ENCODE measurements around the gene THOC6. TPM values are rescaled to one million over a fixed set of nuclear protein-coding genes. Genes with fewer than 3 reads are reported as not detected.

Gene THOC6
- total and polyA plus RNA-seq, 9 of the 15 experiments (the other 6 are each of a cell fraction or from before 2014, with no cell fraction given) = 2.5 to 65.4 (median 42.3) TPM

DNA sequence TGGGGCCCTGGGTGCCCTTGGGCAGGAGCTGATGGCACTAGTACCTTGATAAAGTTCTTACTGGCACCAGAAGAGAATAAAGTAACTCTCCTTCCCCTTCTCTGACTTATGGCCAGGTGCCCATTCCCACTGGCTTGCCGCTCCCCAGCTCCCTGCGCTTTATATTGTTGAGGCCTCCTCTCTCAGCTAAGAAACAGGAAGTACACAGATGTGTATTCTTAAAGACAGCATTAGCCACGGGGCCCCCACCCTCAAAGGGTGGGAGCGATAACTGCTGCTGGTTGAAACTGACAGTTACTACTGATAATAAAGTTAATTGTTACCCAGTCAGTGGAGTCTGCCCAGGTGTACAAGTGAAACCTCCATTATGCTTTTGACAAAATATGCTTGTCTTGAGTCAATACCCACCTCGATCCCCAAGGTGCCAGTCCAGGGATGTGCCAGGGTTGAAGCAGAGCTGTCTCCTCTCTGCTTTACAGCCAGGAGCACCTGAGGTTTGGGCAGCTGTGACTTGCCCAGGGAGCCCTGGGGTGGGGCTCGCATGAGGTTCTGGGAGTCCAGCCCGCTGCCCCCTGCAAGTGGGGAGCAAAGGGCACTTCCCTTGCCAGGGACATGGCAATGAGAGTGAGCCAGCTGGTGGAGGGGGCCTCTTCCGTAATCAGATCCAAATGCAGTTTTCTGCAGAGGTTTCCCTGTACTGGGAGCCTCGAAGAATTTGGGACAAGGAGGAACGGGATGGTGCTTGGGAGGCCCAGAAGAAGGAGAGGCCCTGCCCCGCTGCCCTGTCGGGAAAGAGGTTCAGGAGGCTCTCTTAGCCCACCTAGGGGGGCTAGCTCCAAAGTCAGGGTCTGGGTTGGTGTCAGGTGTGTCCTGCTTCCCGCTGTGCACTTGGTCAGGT, 16.5 kb upstream of the THOC6 start (continued):
- TF ChIP-seq, protein P1, sequence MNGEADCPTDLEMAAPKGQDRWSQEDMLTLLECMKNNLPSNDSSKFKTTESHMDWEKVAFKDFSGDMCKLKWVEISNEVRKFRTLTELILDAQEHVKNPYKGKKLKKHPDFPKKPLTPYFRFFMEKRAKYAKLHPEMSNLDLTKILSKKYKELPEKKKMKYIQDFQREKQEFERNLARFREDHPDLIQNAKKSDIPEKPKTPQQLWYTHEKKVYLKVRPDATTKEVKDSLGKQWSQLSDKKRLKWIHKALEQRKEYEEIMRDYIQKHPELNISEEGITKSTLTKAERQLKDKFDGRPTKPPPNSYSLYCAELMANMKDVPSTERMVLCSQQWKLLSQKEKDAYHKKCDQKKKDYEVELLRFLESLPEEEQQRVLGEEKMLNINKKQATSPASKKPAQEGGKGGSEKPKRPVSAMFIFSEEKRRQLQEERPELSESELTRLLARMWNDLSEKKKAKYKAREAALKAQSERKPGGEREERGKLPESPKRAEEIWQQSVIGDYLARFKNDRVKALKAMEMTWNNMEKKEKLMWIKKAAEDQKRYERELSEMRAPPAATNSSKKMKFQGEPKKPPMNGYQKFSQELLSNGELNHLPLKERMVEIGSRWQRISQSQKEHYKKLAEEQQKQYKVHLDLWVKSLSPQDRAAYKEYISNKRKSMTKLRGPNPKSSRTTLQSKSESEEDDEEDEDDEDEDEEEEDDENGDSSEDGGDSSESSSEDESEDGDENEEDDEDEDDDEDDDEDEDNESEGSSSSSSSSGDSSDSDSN (IDR thresholded peaks at IDR 0.05; ENCODE audit: borderline replicate concordance in 1 of 2, low read depth in 2 of 2, low read length in 2 of 2) = peak in 1 of 2 experiments; percentile 51; a peak in 1 of 4 replicates
- TF ChIP-seq RBBP5 (IDR thresholded peaks at IDR 0.05; ENCODE audit: borderline replicate concordance, insufficient read depth, low read length, poor library complexity, severe bottlenecking) (peak; percentile 45), NFIC (IDR thresholded peaks at IDR 0.05) (peak; percentile 57), TCF3 (CRISPR knock-in tag; IDR thresholded peaks at IDR 0.05) (0 out of 2 replicates have a peak, but pooled peaks have one; percentile 49), ELF4 (CRISPR knock-in tag; IDR thresholded peaks at IDR 0.05) (0 out of 2 replicates have a peak, but pooled peaks have one; percentile 4), CXXC5 (CRISPR knock-in tag; IDR thresholded peaks at IDR 0.05) (peak; percentile 38), YBX1 (IDR thresholded peaks at IDR 0.05) (no peak), ZNF766 (CRISPR knock-in tag; conservative IDR thresholded peaks at IDR 0.05) (peak; percentile 68; the same call in 1 of the 2 replicates), TBP (optimal IDR thresholded peaks at IDR 0.05; ENCODE audit: low read depth, low read length) (peak; percentile 77), MYC (IDR thresholded peaks at IDR 0.05; ENCODE audit: low read depth, low read length) (peak; percentile 62), MYC (CRISPR knock-in tag; IDR thresholded peaks at IDR 0.05; ENCODE audit: borderline replicate concordance, low read depth) (no peak), CTBP1 (IDR thresholded peaks at IDR 0.05; ENCODE audit: borderline replicate concordance) (peak; percentile 57; the same call in 1 of the 2 replicates), NFE2L1 (tag; IDR thresholded peaks at IDR 0.05; ENCODE audit: borderline replicate concordance, low read depth) (no peak), NFATC3 (IDR thresholded peaks at IDR 0.05) (no peak), ZBTB7A (IDR thresholded peaks at IDR 0.05; ENCODE audit: borderline replicate concordance, control insufficient read depth, low read depth, low read length) (peak; percentile 63; the same call in 1 of the 2 replicates), CCNT2 (IDR thresholded peaks at IDR 0.05; ENCODE audit: borderline replicate concordance, extremely low read depth, insufficient read length, low read depth, low read length) (no peak), RBFOX2 (IDR thresholded peaks at IDR 0.05; ENCODE audit: low read depth, low read length) (peak; percentile 38), GATAD2A (IDR thresholded peaks at IDR 0.05) (peak; percentile 30; the same call in 1 of the 2 replicates)
- TF ChIP-seq, protein P2, sequence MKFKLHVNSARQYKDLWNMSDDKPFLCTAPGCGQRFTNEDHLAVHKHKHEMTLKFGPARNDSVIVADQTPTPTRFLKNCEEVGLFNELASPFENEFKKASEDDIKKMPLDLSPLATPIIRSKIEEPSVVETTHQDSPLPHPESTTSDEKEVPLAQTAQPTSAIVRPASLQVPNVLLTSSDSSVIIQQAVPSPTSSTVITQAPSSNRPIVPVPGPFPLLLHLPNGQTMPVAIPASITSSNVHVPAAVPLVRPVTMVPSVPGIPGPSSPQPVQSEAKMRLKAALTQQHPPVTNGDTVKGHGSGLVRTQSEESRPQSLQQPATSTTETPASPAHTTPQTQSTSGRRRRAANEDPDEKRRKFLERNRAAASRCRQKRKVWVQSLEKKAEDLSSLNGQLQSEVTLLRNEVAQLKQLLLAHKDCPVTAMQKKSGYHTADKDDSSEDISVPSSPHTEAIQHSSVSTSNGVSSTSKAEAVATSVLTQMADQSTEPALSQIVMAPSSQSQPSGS (CRISPR knock-in tag; IDR thresholded peaks at IDR 0.05) = no peak
- TF ChIP-seq, protein P3, sequence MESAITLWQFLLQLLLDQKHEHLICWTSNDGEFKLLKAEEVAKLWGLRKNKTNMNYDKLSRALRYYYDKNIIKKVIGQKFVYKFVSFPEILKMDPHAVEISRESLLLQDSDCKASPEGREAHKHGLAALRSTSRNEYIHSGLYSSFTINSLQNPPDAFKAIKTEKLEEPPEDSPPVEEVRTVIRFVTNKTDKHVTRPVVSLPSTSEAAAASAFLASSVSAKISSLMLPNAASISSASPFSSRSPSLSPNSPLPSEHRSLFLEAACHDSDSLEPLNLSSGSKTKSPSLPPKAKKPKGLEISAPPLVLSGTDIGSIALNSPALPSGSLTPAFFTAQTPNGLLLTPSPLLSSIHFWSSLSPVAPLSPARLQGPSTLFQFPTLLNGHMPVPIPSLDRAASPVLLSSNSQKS (CRISPR knock-in tag; IDR thresholded peaks at IDR 0.05) = no peak
- TF ChIP-seq, protein P4, sequence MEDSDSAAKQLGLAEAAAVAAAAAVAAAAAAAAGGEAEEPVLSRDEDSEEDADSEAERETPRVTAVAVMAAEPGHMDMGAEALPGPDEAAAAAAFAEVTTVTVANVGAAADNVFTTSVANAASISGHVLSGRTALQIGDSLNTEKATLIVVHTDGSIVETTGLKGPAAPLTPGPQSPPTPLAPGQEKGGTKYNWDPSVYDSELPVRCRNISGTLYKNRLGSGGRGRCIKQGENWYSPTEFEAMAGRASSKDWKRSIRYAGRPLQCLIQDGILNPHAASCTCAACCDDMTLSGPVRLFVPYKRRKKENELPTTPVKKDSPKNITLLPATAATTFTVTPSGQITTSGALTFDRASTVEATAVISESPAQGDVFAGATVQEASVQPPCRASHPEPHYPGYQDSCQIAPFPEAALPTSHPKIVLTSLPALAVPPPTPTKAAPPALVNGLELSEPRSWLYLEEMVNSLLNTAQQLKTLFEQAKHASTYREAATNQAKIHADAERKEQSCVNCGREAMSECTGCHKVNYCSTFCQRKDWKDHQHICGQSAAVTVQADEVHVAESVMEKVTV (CRISPR knock-in tag; IDR thresholded peaks at IDR 0.05) = no peak

Measured in K562 (cell line).